Heart left ventricle (tissue), 16 donors: ENCODE results near the gene CWC22. TPM values are rescaled to one million over a fixed set of nuclear protein-coding genes. Genes with fewer than 3 reads are reported as not detected.

ENCODE experiments used
- ATAC-seq, 4 donors: fragments of 200-7000 bp; cut with Tn5 transposase; one replicate each; pipeline ENCODE4 v1.9.1; 2020 to 2022; ENCODE audit warnings: moderate library complexity in 4 of 4, mild to moderate bottlenecking in 3 of 4, moderate number of reproducible peaks in 1 of 4
- DNase-seq, 5 donors: peaks; one replicate each; pipeline ENCODE4 v3.0.0-alpha.2; 2020
- H3K27ac ChIP-seq, 12 donors: fragments of 200-600 bp; sonication (generic) in 4 of 12; one replicate each; pipeline versions ENCODE4 v1.5.0 to v1.8.0; 2016 to 2022; ENCODE audit warnings: mild to moderate bottlenecking in 2 of 12
- H3K27me3 ChIP-seq, 9 donors: fragments of 200-600 bp; sonication (generic) in 2 of 9; one replicate each; pipeline versions ENCODE4 v1.5.1 to v1.8.0; 2016 to 2022; ENCODE audit warnings: mild to moderate bottlenecking in 3 of 9
- H3K36me3 ChIP-seq, 9 donors: fragments of 200-600 bp; sonication (generic) in 2 of 9; one replicate each; pipeline versions ENCODE4 v1.5.0 to v1.8.0; 2018 to 2022; ENCODE audit warnings: mild to moderate bottlenecking in 2 of 9
- H3K4me1 ChIP-seq, 12 donors: fragments of 200-600 bp; sonication (generic) in 4 of 12; one replicate each; pipeline versions ENCODE4 v1.5.0 to v1.8.0; 2016 to 2022; ENCODE audit warnings: mild to moderate bottlenecking in 3 of 12
- H3K4me3 ChIP-seq, 12 donors: fragments of 200-600 bp; sonication (generic) in 4 of 12; one replicate each; pipeline versions ENCODE4 v1.5.0 to v1.8.0; 2017 to 2022; ENCODE audit warnings: mild to moderate bottlenecking in 9 of 12, moderate library complexity in 4 of 12
- H3K9me3 ChIP-seq, 12 donors: fragments of 200-600 bp; sonication (generic) in 4 of 12; one replicate each; pipeline versions ENCODE4 v1.5.0 to v1.8.0; 2016 to 2022; ENCODE audit warnings: mild to moderate bottlenecking in 1 of 12
- CTCF ChIP-seq, 12 donors: fragments of 200-600 bp; sonication (generic) in 4 of 12; IDR thresholded peaks; one replicate each; pipeline versions ENCODE4 v1.5.0 to v1.8.0; 2018 to 2022; ENCODE audit warnings: antibody characterized with exemption in 12 of 12, mild to moderate bottlenecking in 5 of 12
- POLR2A ChIP-seq, 2 donors: fragments of 450-650 bp; IDR thresholded peaks; one replicate each; pipeline ENCODE4 v1.6.1; 2017; ENCODE audit warnings: antibody characterized with exemption in 2 of 2, mild to moderate bottlenecking in 2 of 2, moderate library complexity in 2 of 2
- WGBS, 4 donors: extraction: QIAGEN DNeasy Blood & Tissue Kit in 2 of 4; methylation state at CpG; one replicate each; pipeline versions ENCODE4 v1.1.5 to v1.1.7; 2013 to 2018; 5-methylcytosine and 5-hydroxymethylcytosine counted together
- intact Hi-C, 10 donors: fragments of 100-400 bp; cut with DNase I; formaldehyde crosslinking; loops; one replicate each; pipeline versions ENCODE4 v1.11.1 to v1.14.2; 2022
- polyA plus RNA-seq, 2 donors: library from polyadenylated mRNA; stranded (reverse); fragments of 200-250 nt; gene quantifications; one replicate each; pipeline ENCODE4 v1.2.3, GENCODE V29; 2013
- total RNA-seq, 9 donors: library from RNA; depleted of rRNA in 2 of 9; stranded (reverse); fragments of >200 nt in 2 of 9; fragmentation: NEBNext Ultra II Directional in 3 of 9; extraction: Animal tissue kit (Norgen Biotek cat#: 25700) in 3 of 9; gene quantifications; one replicate each; pipeline versions ENCODE4 v1.1.0 to v1.2.4, GENCODE V29; 2016 to 2023
- donor health status: ischemic (EF 13 %, LVEDD 7.1; RV severe dilation, severe dysfunction).
- donor health status: healthy with polysubstance abuse.
- donor health status: DM: no; HTN: yes; CAD: no.
- donor health status: DM: no; HTN: no; CAD: no.
- donor health status: ischemic (EF 25% LVEDD 6.9; RV normal size, moderate dysfunction).
- donor health status: ischemic (EF 25% LVEDD 5.7; RV mildly dilated, moderate dysfunction).
- donor health status: healthy.
- donor health status: DM: yes; HTN: yes; CAD: no.
- donor health status: ischemic (EF 35%, LVEDD 5.7; RV mildly dilated, moderate dysfunction).
- donor health status: nonischemic (EF 11% LVEDD 7.7; RV severe dilation, severe dysfunction).
- donor health status: DM: yes; HTN: yes; CAD: no.
- donor health status: PGD.
- donor health status: ischemic (EF 29% LVEDD 5.4; RV normal size, mild dysfunction).
- donor health status: nonischemic (EF 23%, LVEDD 6.1; RV moderate dilation, normal function).

CWC22 gene
- total and polyA plus RNA-seq, 11 donors: 6.4 to 17.7 (median 11.1) TPM

GRCh38 chr2:180038997-180039396, 31.9 kb upstream of the CWC22 start:
- no peak overlapping the region for H3K27ac ChIP-seq
- intact Hi-C loops: no loop called here
- H3K9me3 ChIP-seq: no peaks in the 10 kb centered on the region
- H3K36me3 ChIP-seq: no peaks in the 10 kb centered on the region
- DNase-seq (no peak), ATAC-seq (no peak)
- WGBS, 4 donors: 69 to 76% (median 72%) methylated on average over 2 of the region's 2 CpGs
- H3K4me1 ChIP-seq: no peaks in the 10 kb centered on the region
- no peak overlapping the region for H3K4me3 ChIP-seq
- peaks cover 0 to 7% (median 0%) of the 10 kb centered on the region in 9 donors for H3K27me3 ChIP-seq
- TF ChIP-seq CTCF (IDR thresholded peaks at IDR 0.05) (no peak), POLR2A (IDR thresholded peaks at IDR 0.05) (no peak)

GRCh38 chr2:180033993-180034894, 27.1 kb upstream of the CWC22 start:
- Histone ChIP-seq H3K4me1 (no peaks in the 10 kb centered on the region), H3K4me3 (no peak overlapping the region), H3K27me3 (no peaks in the 10 kb centered on the region), H3K27ac (no peak overlapping the region), H3K9me3 (peaks cover 0 to 12% (median 5%) of the 10 kb centered on the region in 12 donors), H3K36me3 (no peaks in the 10 kb centered on the region)
- intact Hi-C loops: no loop called here
- ATAC-seq: peak; percentile 63 to 86 (median 77)
- 68 to 76% (median 71%) methylated on average over 5 of the region's 5 CpGs for WGBS, 4 donors
- TF ChIP-seq CTCF (IDR thresholded peaks at IDR 0.05): no peak
- TF ChIP-seq POLR2A (IDR thresholded peaks at IDR 0.05): no peak
- peak in 2 of 5 donors; percentile 18 to 32 for DNase-seq

- H3K4me3 ChIP-seq: no peak overlapping the region
- peaks cover 0 to 16% (median 8%) of the 10 kb centered on the region in 12 donors for H3K9me3 ChIP-seq
- H3K36me3 ChIP-seq: no peaks in the 10 kb centered on the region
- no peaks in the 10 kb centered on the region for H3K4me1 ChIP-seq
- DNase-seq (no peak), ATAC-seq (no peak)
- TF ChIP-seq CTCF (IDR thresholded peaks at IDR 0.05) (no peak), POLR2A (IDR thresholded peaks at IDR 0.05) (no peak)
- 76 to 83% (median 77%) methylated on average over 1 of the region's 1 CpG for whole genome bisulfite sequencing, 4 donors
- intact Hi-C loops: no loop called here
- H3K27ac ChIP-seq: no peak overlapping the region
- no peaks in the 10 kb centered on the region for H3K27me3 ChIP-seq
Observed at GRCh38 chr2:180029575-180029974, 22.5 kb upstream of the CWC22 start.

- no peaks in the 10 kb centered on the region for H3K36me3 ChIP-seq
- H3K27ac ChIP-seq: no peak overlapping the region
- no peaks in the 10 kb centered on the region for H3K9me3 ChIP-seq
- ATAC-seq (no peak), DNase-seq (peak in 1 of 5 donors; percentile 42)
- no peaks in the 10 kb centered on the region for H3K4me1 ChIP-seq
- H3K4me3 ChIP-seq: no peak overlapping the region
- TF ChIP-seq CTCF (IDR thresholded peaks at IDR 0.05) (no peak), POLR2A (IDR thresholded peaks at IDR 0.05) (no peak)
- intact Hi-C loops: no loop called here
- 94 to 96% (median 95%) methylated on average over 15 to 23 of the region's 23 CpGs for WGBS, 4 donors
- H3K27me3 ChIP-seq: peaks cover 0 to 1% (median 0%) of the 10 kb centered on the region in 9 donors
Observed at GRCh38 chr2:180021850-180022249, 14.8 kb upstream of the CWC22 start.
